Astrocyte (in vitro differentiated cells and primary cell): ENCODE results near the gene PABPC1L. TPM values are rescaled to one million over a fixed set of nuclear protein-coding genes. Genes with fewer than 3 reads are reported as not detected.

Experiments
- DNase-seq: peaks from one replicate; pipeline ENCODE4 v3.0.0-alpha.2; 2010; ENCODE audit warnings: low read depth
- FAIRE-seq: peaks from 2 replicates; lab custom pipeline; 2011; peaks lifted over from hg19 to GRCh38; lab: Jason Lieb, UNC
- H2AFZ ChIP-seq: 2 replicates; pipeline ENCODE4 v1.6.0; 2012; ENCODE audit warnings: low read depth, low read length, inconsistent platforms
- H3K27ac ChIP-seq: 2 replicates; pipeline ENCODE4 v1.5.1; 2011; ENCODE audit warnings: low read depth, low read length, inconsistent platforms
- H3K27me3 ChIP-seq: 2 replicates; pipeline ENCODE4 v1.6.0; 2011; ENCODE audit warnings: low read length, inconsistent platforms; ENCODE audit not compliant: insufficient read depth
- H3K36me3 ChIP-seq: 2 replicates; pipeline ENCODE4 v1.5.1; 2011; ENCODE audit warnings: low read length, inconsistent platforms; ENCODE audit not compliant: insufficient read depth
- H3K4me1 ChIP-seq: 2 replicates; pipeline ENCODE4 v1.5.1; 2011; ENCODE audit warnings: low read length, inconsistent platforms; ENCODE audit not compliant: insufficient read depth
- H3K4me2 ChIP-seq: 2 replicates; pipeline ENCODE4 v1.6.0; 2012; ENCODE audit warnings: low read length, inconsistent platforms
- H3K4me3 ChIP-seq: 2 replicates; pipeline ENCODE4 v1.5.1; 2011; ENCODE audit warnings: low read depth, mild to moderate bottlenecking, low read length, inconsistent platforms; ENCODE audit not compliant: insufficient read depth
- H3K79me2 ChIP-seq: 2 replicates; pipeline ENCODE4 v1.6.0; 2012; ENCODE audit warnings: mild to moderate bottlenecking, low read length, inconsistent platforms; ENCODE audit not compliant: insufficient read depth
- H3K9ac ChIP-seq: 2 replicates; pipeline ENCODE4 v1.6.0; 2012; ENCODE audit warnings: mild to moderate bottlenecking, low read length, inconsistent platforms
- H3K9me3 ChIP-seq: 2 replicates; pipeline ENCODE4 v1.5.1; 2012; ENCODE audit warnings: low read depth, mild to moderate bottlenecking, low read length, inconsistent platforms; ENCODE audit not compliant: insufficient read depth
- H4K20me1 ChIP-seq: 2 replicates; pipeline ENCODE4 v1.6.0; 2012; ENCODE audit warnings: low read length, inconsistent platforms; ENCODE audit not compliant: insufficient read depth
- H3K27ac Mint-ChIP-seq: one replicate; pipeline ENCODE4 v1.8.0; 2021; ENCODE audit warnings: mild to moderate bottlenecking, mixed read lengths; ENCODE audit not compliant: unreplicated experiment
- H3K27me3 Mint-ChIP-seq: one replicate; pipeline ENCODE4 v1.8.0; 2021; ENCODE audit warnings: low read depth, mixed read lengths; ENCODE audit not compliant: unreplicated experiment
- H3K36me3 Mint-ChIP-seq: one replicate; pipeline ENCODE4 v1.8.0; 2021; ENCODE audit warnings: low read depth, mixed read lengths; ENCODE audit not compliant: unreplicated experiment
- H3K4me1 Mint-ChIP-seq: one replicate; pipeline ENCODE4 v1.8.0; 2021; ENCODE audit warnings: low read depth, mixed read lengths; ENCODE audit not compliant: unreplicated experiment
- H3K4me3 Mint-ChIP-seq: one replicate; pipeline ENCODE4 v1.8.0; 2021; ENCODE audit warnings: mild to moderate bottlenecking, moderate library complexity, mixed read lengths; ENCODE audit not compliant: unreplicated experiment
- H3K9me3 Mint-ChIP-seq: one replicate; pipeline ENCODE4 v1.8.0; 2021; ENCODE audit warnings: mild to moderate bottlenecking, mixed read lengths; ENCODE audit not compliant: unreplicated experiment
- CTCF ChIP-seq: IDR thresholded peaks from 2 replicates; pipeline ENCODE4 v1.5.1; 2011; ENCODE audit warnings: low read depth, mild to moderate bottlenecking, inconsistent platforms, low read length, moderate library complexity; ENCODE audit not compliant: insufficient read depth
- EZH2 ChIP-seq: IDR thresholded peaks from 2 replicates; pipeline ENCODE4 v1.6.1; 2012; ENCODE audit warnings: mild to moderate bottlenecking, low read length, inconsistent platforms; ENCODE audit not compliant: insufficient read depth
- total RNA-seq: library from RNA; stranded (reverse); gene quantifications from 2 replicates; pipeline ENCODE4 v1.2.1, GENCODE V29; 2021

The PABPC1L gene
- total RNA-seq, 1 donor from 2014 or later, result 48.7 TPM

GRCh38 chr20:44965651-44966029, 55.8 kb downstream of the PABPC1L start:
- H3K27me3 Mint-ChIP-seq, result no peaks in the 10 kb centered on the region
- H3K9me3 Mint-ChIP-seq, result no peaks in the 10 kb centered on the region
- Histone ChIP-seq H3K4me1 (peaks cover 27% of the 10 kb centered on the region), H4K20me1 (peaks cover 29% of the 10 kb centered on the region), H3K4me2 (peak overlapping the region; percentile 95), H3K79me2 (peaks cover 40% of the 10 kb centered on the region), H3K27me3 (no peaks in the 10 kb centered on the region), H3K27ac (peak overlapping the region; percentile 62), H3K36me3 (no peaks in the 10 kb centered on the region), H3K4me3 (peak overlapping the region; percentile 84), H3K9ac (peak overlapping the region; percentile 86), H3K9me3 (no peaks in the 10 kb centered on the region), H2AFZ (peak overlapping the region; percentile 96)
- H3K4me3 Mint-ChIP-seq, result peak overlapping the region; percentile 99
- TF ChIP-seq EZH2, result no peak
- H3K27ac Mint-ChIP-seq, result peak overlapping the region; percentile 90
- FAIRE-seq, result no peak
- peaks cover 30% of the 10 kb centered on the region for H3K4me1 Mint-ChIP-seq
- H3K36me3 Mint-ChIP-seq, result no peaks in the 10 kb centered on the region
- DNase-seq, result no peak

- no peaks in the 10 kb centered on the region for H3K27me3 Mint-ChIP-seq
- DNase-seq (peak; percentile 79), FAIRE-seq (no peak)
- Histone ChIP-seq H3K36me3 (no peaks in the 10 kb centered on the region), H4K20me1 (peaks cover 33% of the 10 kb centered on the region), H3K27ac (peak within 1 kb of the TSS; percentile 62), H3K9ac (peak within 1 kb of the TSS; percentile 86), H3K79me2 (peaks cover 46% of the 10 kb centered on the region), H2AFZ (peak within 1 kb of the TSS; percentile 96), H3K4me2 (peak within 1 kb of the TSS; percentile 95), H3K9me3 (no peaks in the 10 kb centered on the region), H3K4me3 (peak within 1 kb of the TSS; percentile 84), H3K27me3 (no peaks in the 10 kb centered on the region), H3K4me1 (peaks cover 22% of the 10 kb centered on the region)
- TF ChIP-seq EZH2 (no peak), CTCF (peak; percentile 20)
- no peaks in the 10 kb centered on the region for H3K9me3 Mint-ChIP-seq
- peak within 1 kb of the TSS; percentile 99 for H3K4me3 Mint-ChIP-seq
- H3K36me3 Mint-ChIP-seq, result no peaks in the 10 kb centered on the region
- H3K4me1 Mint-ChIP-seq, result peaks cover 29% of the 10 kb centered on the region
- peak within 1 kb of the TSS; percentile 90 for H3K27ac Mint-ChIP-seq
Observed at GRCh38 chr20:44966030-44966961, 56.4 kb downstream of the PABPC1L start, which contains the start of gene STK4. Gene STK4 (plus strand): TSS chr20:44966512. CDS start chr20:44966569, 57 bp downstream.

- peak overlapping the region; percentile 99 for H3K4me3 Mint-ChIP-seq
- no peaks in the 10 kb centered on the region for H3K27me3 Mint-ChIP-seq
- Histone ChIP-seq H3K4me1 (peaks cover 15% of the 10 kb centered on the region), H3K27me3 (no peaks in the 10 kb centered on the region), H3K4me3 (peak overlapping the region; percentile 84), H3K27ac (no peak overlapping the region), H3K36me3 (no peaks in the 10 kb centered on the region), H3K9me3 (no peaks in the 10 kb centered on the region), H3K9ac (peak overlapping the region; percentile 86), H2AFZ (no peak overlapping the region), H3K4me2 (peak overlapping the region; percentile 95), H4K20me1 (peaks cover 33% of the 10 kb centered on the region), H3K79me2 (peaks cover 50% of the 10 kb centered on the region)
- no peaks in the 10 kb centered on the region for H3K36me3 Mint-ChIP-seq
- no peaks in the 10 kb centered on the region for H3K9me3 Mint-ChIP-seq
- H3K4me1 Mint-ChIP-seq, result peaks cover 21% of the 10 kb centered on the region
- TF ChIP-seq EZH2 (no peak), CTCF (no peak)
- no peak for DNase-seq
- H3K27ac Mint-ChIP-seq, result peak overlapping the region; percentile 15
- FAIRE-seq, result no peak
Observed at GRCh38 chr20:44967207-44967807, 57.4 kb downstream of the PABPC1L start.
